Measurements from ENCODE around the gene CLDND1. TPM values are rescaled to one million over a fixed set of nuclear protein-coding genes. Genes with fewer than 3 reads are reported as not detected.

The CLDND1 gene
- total RNA-seq, 1 experiment from 2014 or later: 472 TPM

DNA sequence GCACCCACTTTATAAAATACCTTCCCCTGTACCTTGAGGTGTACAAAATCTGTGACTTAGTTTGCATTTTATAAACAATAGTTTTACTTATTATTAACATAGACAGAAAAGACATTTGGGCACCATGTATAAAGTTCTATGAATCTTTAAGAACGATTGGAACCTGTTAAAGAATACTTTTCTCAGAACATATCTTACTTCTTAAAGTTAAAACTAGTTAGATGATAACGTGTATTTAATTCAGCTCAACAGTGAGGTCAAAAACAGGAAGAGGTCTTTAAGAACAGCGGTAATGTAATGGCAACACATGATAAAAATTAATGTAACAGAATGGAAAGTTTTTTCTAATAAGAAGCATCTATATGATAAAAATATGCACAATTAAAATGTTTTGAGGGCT lies 45.7 kb upstream of the CLDND1 start:
- H3K4me1 ChIP-seq (ENCODE audit: control insufficient read depth in 1 of 2, insufficient read depth in 2 of 2, low read length in 2 of 2): peaks cover 39 to 57% of the 10 kb centered on the region in 2 experiments
- ChIA-PET RAD21 (ENCODE audit: low non-redundant PET in 1 of 2, low total read pairs in 2 of 2, uncharacterized antibody in 2 of 2, unreplicated experiment in 2 of 2) (no interaction called here), POLR2A (no interaction called here), CTCF (no interaction called here)
- ATAC-seq (no peak), DNase-seq (ENCODE audit: low read depth, low spot score) (no peak)
- H3K4me3 ChIP-seq (replicated peaks in 1 of 2; ENCODE audit: low read depth in 1 of 2, low read length in 2 of 2): no peak overlapping the region
- no peaks in the 10 kb centered on the region; the same call in 1 of the 2 replicates for H3K79me2 ChIP-seq (ENCODE audit: insufficient read depth, low read length)
- no peak overlapping the region for H2AFZ ChIP-seq (ENCODE audit: low read depth, low read length, poor library complexity, severe bottlenecking)
- H3K27ac ChIP-seq (ENCODE audit: low read depth, low read length): no peak overlapping the region
- no peaks in the 10 kb centered on the region for H4K20me1 ChIP-seq (ENCODE audit: insufficient read depth)
- no peaks in the 10 kb centered on the region for H3K9me3 ChIP-seq (ENCODE audit: control insufficient read depth in 1 of 2, insufficient read depth in 1 of 2, low read depth in 1 of 2, low read length in 2 of 2)
- H3K27me3 ChIP-seq (ENCODE audit: insufficient read depth, low read length): no peaks in the 10 kb centered on the region
- no peaks in the 10 kb centered on the region for H3K36me3 ChIP-seq (ENCODE audit: control insufficient read depth in 1 of 2, insufficient read depth in 2 of 2, low read length in 2 of 2)
- BruUV-seq (replicated peaks): no TSS peak
- H3K9me2 ChIP-seq (ENCODE audit: insufficient read depth): no peaks in the 10 kb centered on the region
- H3K4me2 ChIP-seq (ENCODE audit: low read length): no peak overlapping the region
- TF ChIP-seq CBX3 (IDR thresholded peaks at IDR 0.05; ENCODE audit: low read depth): 0 out of 2 replicates have a peak, but pooled peaks have one; percentile 24
- TF ChIP-seq SRF (IDR thresholded peaks at IDR 0.05; ENCODE audit: low read depth): no peak
- intact Hi-C loops (cut with micrococcal nuclease): no loop called here
- H3K9ac ChIP-seq (ENCODE audit: low read length): no peak overlapping the region

DNA sequence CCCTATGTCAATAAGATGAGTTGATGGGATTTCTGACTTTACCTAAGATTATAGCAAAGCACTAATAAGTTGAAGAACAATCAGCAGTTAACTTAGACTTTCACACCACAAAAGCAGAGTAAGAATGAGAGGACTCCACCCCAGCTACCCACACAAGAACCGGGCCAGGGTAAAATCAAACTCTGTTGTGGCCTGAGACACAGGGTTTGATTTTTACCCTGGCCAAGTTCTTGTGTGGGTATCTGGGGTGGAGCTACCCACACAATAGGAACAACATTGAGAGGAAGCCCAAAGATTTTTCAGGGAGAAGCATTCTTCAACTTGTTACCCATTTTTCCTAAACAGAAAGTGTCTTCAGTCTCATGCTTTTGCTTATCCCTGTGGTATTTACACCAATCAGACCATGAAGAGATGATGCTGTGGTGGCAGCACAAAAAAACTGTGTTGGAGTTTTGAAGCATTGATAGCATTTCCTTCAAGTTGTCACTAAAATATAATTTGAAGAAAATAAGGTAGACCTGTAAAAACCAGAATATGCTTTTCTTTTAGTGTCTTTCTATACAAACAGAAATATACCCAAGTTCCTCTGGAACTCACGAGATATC lies 45.1 kb upstream of the CLDND1 start:
- ChIA-PET CTCF (no interaction called here), POLR2A (no interaction called here)
- ATAC-seq: no peak
- TF ChIP-seq, protein P1, sequence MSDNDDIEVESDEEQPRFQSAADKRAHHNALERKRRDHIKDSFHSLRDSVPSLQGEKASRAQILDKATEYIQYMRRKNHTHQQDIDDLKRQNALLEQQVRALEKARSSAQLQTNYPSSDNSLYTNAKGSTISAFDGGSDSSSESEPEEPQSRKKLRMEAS (IDR thresholded peaks at IDR 0.05): no peak
- TF ChIP-seq, protein P2, sequence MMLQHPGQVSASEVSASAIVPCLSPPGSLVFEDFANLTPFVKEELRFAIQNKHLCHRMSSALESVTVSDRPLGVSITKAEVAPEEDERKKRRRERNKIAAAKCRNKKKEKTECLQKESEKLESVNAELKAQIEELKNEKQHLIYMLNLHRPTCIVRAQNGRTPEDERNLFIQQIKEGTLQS (IDR thresholded peaks at IDR 0.05): no peak
- TF ChIP-seq SP1 (IDR thresholded peaks at IDR 0.05; ENCODE audit: low read depth) (no peak), SRF (IDR thresholded peaks at IDR 0.05; ENCODE audit: low read depth) (no peak), EGR1 (IDR thresholded peaks at IDR 0.05; ENCODE audit: low read depth) (no peak), POLR2AphosphoS5 (IDR thresholded peaks at IDR 0.05; ENCODE audit: low read depth, low read length) (no peak), TCF7L2 (IDR thresholded peaks at IDR 0.05; ENCODE audit: borderline replicate concordance, extremely low read depth, insufficient read depth, insufficient read length) (no peak), POLR2A (IDR thresholded peaks at IDR 0.05; ENCODE audit: borderline replicate concordance, extremely low read depth, insufficient read depth, insufficient read length) (no peak), ZNF274 (IDR thresholded peaks at IDR 0.05; ENCODE audit: low read depth, low read length) (no peak)
- TF ChIP-seq, protein P3, sequence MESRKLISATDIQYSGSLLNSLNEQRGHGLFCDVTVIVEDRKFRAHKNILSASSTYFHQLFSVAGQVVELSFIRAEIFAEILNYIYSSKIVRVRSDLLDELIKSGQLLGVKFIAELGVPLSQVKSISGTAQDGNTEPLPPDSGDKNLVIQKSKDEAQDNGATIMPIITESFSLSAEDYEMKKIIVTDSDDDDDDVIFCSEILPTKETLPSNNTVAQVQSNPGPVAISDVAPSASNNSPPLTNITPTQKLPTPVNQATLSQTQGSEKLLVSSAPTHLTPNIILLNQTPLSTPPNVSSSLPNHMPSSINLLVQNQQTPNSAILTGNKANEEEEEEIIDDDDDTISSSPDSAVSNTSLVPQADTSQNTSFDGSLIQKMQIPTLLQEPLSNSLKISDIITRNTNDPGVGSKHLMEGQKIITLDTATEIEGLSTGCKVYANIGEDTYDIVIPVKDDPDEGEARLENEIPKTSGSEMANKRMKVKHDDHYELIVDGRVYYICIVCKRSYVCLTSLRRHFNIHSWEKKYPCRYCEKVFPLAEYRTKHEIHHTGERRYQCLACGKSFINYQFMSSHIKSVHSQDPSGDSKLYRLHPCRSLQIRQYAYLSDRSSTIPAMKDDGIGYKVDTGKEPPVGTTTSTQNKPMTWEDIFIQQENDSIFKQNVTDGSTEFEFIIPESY (IDR thresholded peaks at IDR 0.05; ENCODE audit: extremely low read depth, insufficient replicate concordance, low read length): no peak
- TF ChIP-seq, protein P4, sequence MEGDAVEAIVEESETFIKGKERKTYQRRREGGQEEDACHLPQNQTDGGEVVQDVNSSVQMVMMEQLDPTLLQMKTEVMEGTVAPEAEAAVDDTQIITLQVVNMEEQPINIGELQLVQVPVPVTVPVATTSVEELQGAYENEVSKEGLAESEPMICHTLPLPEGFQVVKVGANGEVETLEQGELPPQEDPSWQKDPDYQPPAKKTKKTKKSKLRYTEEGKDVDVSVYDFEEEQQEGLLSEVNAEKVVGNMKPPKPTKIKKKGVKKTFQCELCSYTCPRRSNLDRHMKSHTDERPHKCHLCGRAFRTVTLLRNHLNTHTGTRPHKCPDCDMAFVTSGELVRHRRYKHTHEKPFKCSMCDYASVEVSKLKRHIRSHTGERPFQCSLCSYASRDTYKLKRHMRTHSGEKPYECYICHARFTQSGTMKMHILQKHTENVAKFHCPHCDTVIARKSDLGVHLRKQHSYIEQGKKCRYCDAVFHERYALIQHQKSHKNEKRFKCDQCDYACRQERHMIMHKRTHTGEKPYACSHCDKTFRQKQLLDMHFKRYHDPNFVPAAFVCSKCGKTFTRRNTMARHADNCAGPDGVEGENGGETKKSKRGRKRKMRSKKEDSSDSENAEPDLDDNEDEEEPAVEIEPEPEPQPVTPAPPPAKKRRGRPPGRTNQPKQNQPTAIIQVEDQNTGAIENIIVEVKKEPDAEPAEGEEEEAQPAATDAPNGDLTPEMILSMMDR (IDR thresholded peaks at IDR 0.05 in 2 of 3, conservative IDR thresholded peaks at IDR 0.05 in 1 of 3; ENCODE audit: borderline replicate concordance in 1 of 3, insufficient read depth in 1 of 3, low read depth in 2 of 3, low read length in 2 of 3): no peak

More for the DNA sequence above, 45.1 kb upstream of the CLDND1 start:
- H3K9ac ChIP-seq (ENCODE audit: low read length): no peak overlapping the region
- no peaks in the 10 kb centered on the region for H3K9me3 ChIP-seq (ENCODE audit: control insufficient read depth in 1 of 2, insufficient read depth in 1 of 2, low read depth in 1 of 2, low read length in 2 of 2)
- no peak overlapping the region for H3K4me2 ChIP-seq (ENCODE audit: low read length)
- no peaks in the 10 kb centered on the region for H4K20me1 ChIP-seq (ENCODE audit: insufficient read depth)
- intact Hi-C loops (cut with micrococcal nuclease): no loop called here
- H3K27me3 ChIP-seq (ENCODE audit: insufficient read depth, low read length): no peaks in the 10 kb centered on the region
- H3K27ac ChIP-seq (ENCODE audit: low read depth, low read length): peak overlapping the region; percentile 28; the same call in 1 of the 2 replicates
- H3K79me2 ChIP-seq (ENCODE audit: insufficient read depth, low read length): no peaks in the 10 kb centered on the region; the same call in 1 of the 2 replicates
- H3K4me3 ChIP-seq (replicated peaks in 1 of 2; ENCODE audit: low read depth in 1 of 2, low read length in 2 of 2): no peak overlapping the region
- DNase-seq (ENCODE audit: low read depth, low spot score): no peak
- no peak overlapping the region for H2AFZ ChIP-seq (ENCODE audit: low read depth, low read length, poor library complexity, severe bottlenecking)
- no peaks in the 10 kb centered on the region for H3K36me3 ChIP-seq (ENCODE audit: control insufficient read depth in 1 of 2, insufficient read depth in 2 of 2, low read length in 2 of 2)
- RAD21 ChIA-PET (ENCODE audit: low non-redundant PET in 1 of 2, low total read pairs in 2 of 2, uncharacterized antibody in 2 of 2, unreplicated experiment in 2 of 2): no interaction called here
- H3K9me2 ChIP-seq (ENCODE audit: insufficient read depth): no peaks in the 10 kb centered on the region
- H3K4me1 ChIP-seq (ENCODE audit: control insufficient read depth in 1 of 2, insufficient read depth in 2 of 2, low read length in 2 of 2): peaks cover 39 to 57% of the 10 kb centered on the region in 2 experiments
- BruUV-seq (replicated peaks): no TSS peak
